Measurements from ENCODE around the gene MAPT.

MAPT gene

DNA sequence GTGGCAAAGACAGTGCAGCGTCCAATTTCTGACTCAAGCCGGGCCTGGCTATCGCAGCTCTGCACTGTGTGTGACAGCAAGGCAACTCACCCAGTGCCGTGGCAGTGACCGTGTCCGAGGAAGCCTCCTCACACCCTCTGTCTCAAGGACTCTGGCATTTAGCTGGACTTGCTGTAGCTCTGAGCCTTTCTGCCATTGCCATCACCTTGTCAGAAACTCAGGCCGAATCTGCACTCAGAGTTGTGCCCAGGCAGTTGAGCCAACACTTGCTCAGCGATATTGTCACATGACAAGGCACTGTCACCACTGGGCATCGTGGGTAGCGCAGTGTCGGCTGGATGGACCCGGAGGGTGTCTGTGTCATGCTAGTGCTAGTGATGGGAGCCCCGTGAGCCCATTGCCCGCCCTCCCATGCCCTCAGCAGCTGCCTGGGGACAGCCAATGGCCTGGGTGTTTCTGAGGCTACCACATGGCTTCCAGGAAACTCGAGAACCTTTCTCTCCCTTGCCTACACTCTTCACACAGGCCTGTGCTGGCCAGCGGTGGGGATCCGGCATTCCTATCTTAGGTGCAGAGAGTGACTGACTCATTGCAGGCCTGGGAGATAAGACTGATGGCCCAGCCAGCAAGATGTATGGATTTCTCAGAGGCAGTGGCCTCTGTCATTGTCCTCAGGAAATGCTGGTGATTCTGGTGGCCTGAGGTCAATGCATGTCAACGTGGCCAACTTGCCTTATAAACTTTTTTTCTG, 82.6 kb downstream of the MAPT start:
- Histone ChIP-seq H3F3A (ENCODE audit: insufficient read depth, low read length) (no peaks in the 10 kb centered on the region), H3K4me1 (ENCODE audit: low read length) (no peaks in the 10 kb centered on the region), H3K9me2 (replicated peaks; ENCODE audit: insufficient read depth, low read length) (no peaks in the 10 kb centered on the region), H4K20me1 (ENCODE audit: insufficient read depth, low read length) (no peaks in the 10 kb centered on the region), H3K79me2 (ENCODE audit: low read length) (no peaks in the 10 kb centered on the region), H3K9me3 (replicated peaks; ENCODE audit: insufficient read depth, low read length) (no peaks in the 10 kb centered on the region), H3K9ac (ENCODE audit: low read length) (no peak overlapping the region), H3K4me2 (ENCODE audit: low read depth, low read length) (no peak overlapping the region), H3K36me3 (replicated peaks; ENCODE audit: insufficient read depth, low read length) (no peaks in the 10 kb centered on the region), H3K27ac (ENCODE audit: low read length) (no peak overlapping the region), H3K27me3 (replicated peaks; ENCODE audit: insufficient read depth, low read length) (no peaks in the 10 kb centered on the region), H3K4me3 (ENCODE audit: low read length) (no peak overlapping the region), H2AFZ (ENCODE audit: low read length) (no peak overlapping the region)
- no peak for DNase-seq
- no peak for TF ChIP-seq EZH2 (optimal IDR thresholded peaks at IDR 0.05; ENCODE audit: low read depth, low read length)
- no peak for TF ChIP-seq EZH2phosphoT487 (IDR thresholded peaks at IDR 0.05; ENCODE audit: low read length)
- TF ChIP-seq, protein P1, sequence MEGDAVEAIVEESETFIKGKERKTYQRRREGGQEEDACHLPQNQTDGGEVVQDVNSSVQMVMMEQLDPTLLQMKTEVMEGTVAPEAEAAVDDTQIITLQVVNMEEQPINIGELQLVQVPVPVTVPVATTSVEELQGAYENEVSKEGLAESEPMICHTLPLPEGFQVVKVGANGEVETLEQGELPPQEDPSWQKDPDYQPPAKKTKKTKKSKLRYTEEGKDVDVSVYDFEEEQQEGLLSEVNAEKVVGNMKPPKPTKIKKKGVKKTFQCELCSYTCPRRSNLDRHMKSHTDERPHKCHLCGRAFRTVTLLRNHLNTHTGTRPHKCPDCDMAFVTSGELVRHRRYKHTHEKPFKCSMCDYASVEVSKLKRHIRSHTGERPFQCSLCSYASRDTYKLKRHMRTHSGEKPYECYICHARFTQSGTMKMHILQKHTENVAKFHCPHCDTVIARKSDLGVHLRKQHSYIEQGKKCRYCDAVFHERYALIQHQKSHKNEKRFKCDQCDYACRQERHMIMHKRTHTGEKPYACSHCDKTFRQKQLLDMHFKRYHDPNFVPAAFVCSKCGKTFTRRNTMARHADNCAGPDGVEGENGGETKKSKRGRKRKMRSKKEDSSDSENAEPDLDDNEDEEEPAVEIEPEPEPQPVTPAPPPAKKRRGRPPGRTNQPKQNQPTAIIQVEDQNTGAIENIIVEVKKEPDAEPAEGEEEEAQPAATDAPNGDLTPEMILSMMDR (IDR thresholded peaks at IDR 0.05; ENCODE audit: low read length), result no peak

DNA sequence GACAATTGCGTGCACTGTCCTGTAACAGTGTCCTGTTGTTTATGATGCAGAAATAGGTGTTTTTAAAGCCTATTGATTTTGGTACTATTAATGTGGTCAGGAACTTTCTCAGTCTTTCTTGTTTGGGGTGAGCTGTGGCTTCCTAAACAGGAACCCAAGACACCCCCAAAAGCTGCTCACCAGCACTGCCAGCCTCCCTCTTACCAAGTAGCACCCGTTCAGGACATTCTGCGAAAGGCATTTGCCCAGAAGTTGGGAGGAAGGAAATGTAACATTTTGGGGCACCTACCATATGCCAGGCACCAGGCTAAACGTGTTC, 83.1 kb downstream of the MAPT start:
- H4K20me1 ChIP-seq (ENCODE audit: insufficient read depth, low read length), result no peaks in the 10 kb centered on the region
- no peaks in the 10 kb centered on the region for H3K4me1 ChIP-seq (ENCODE audit: low read length)
- no peak overlapping the region for H3K4me2 ChIP-seq (ENCODE audit: low read depth, low read length)
- no peak overlapping the region for H2AFZ ChIP-seq (ENCODE audit: low read length)
- H3K9ac ChIP-seq (ENCODE audit: low read length), result no peak overlapping the region
- TF ChIP-seq EZH2phosphoT487 (IDR thresholded peaks at IDR 0.05; ENCODE audit: low read length) (no peak), EZH2 (optimal IDR thresholded peaks at IDR 0.05; ENCODE audit: low read depth, low read length) (no peak)
- TF ChIP-seq, protein P1 (IDR thresholded peaks at IDR 0.05; ENCODE audit: low read length), result no peak
- H3K27ac ChIP-seq (ENCODE audit: low read length), result no peak overlapping the region
- H3K27me3 ChIP-seq (replicated peaks; ENCODE audit: insufficient read depth, low read length), result no peaks in the 10 kb centered on the region
- no peaks in the 10 kb centered on the region for H3K36me3 ChIP-seq (replicated peaks; ENCODE audit: insufficient read depth, low read length)
- no peak overlapping the region for H3K4me3 ChIP-seq (ENCODE audit: low read length)
- DNase-seq, result no peak
- H3K9me3 ChIP-seq (replicated peaks; ENCODE audit: insufficient read depth, low read length), result no peaks in the 10 kb centered on the region
- H3K79me2 ChIP-seq (ENCODE audit: low read length), result no peaks in the 10 kb centered on the region
- no peaks in the 10 kb centered on the region for H3F3A ChIP-seq (ENCODE audit: insufficient read depth, low read length)
- H3K9me2 ChIP-seq (replicated peaks; ENCODE audit: insufficient read depth, low read length), result no peaks in the 10 kb centered on the region

DNA sequence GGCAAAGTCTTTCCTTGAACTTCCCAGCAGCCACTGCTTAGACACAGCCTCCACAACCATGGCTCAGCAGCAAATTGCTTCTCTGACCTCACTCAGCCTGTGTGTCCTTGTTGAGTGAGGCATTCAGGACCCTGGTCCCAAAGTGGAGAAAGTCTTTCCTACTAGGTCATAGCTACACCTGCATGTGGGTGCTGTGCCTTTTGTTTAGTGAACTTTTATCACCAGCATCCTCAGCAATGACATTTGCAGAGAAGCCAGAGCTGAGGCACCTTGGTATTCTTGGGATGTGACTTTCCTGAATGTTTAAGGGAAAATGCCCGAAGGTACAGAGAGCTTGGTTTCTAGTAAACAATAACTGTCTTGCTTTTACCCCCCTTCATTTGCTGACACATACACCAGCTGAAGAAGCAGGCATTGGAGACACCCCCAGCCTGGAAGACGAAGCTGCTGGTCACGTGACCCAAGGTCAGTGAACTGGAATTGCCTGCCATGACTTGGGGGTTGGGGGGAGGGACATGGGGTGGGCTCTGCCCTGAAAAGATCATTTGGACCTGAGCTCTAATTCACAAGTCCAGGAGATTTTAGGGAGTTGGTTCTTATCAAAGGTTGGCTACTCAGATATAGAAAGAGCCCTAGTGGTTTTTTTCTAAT, 83.7 kb downstream of the MAPT start:
- TF ChIP-seq EZH2phosphoT487 (IDR thresholded peaks at IDR 0.05; ENCODE audit: low read length) (no peak), EZH2 (optimal IDR thresholded peaks at IDR 0.05; ENCODE audit: low read depth, low read length) (no peak)
- TF ChIP-seq, protein P1 (IDR thresholded peaks at IDR 0.05; ENCODE audit: low read length), result no peak
- no peak overlapping the region for H3K4me3 ChIP-seq (ENCODE audit: low read length)
- no peaks in the 10 kb centered on the region for H3F3A ChIP-seq (ENCODE audit: insufficient read depth, low read length)
- no peak overlapping the region for H3K9ac ChIP-seq (ENCODE audit: low read length)
- H3K27me3 ChIP-seq (replicated peaks; ENCODE audit: insufficient read depth, low read length), result no peaks in the 10 kb centered on the region
- no peaks in the 10 kb centered on the region for H4K20me1 ChIP-seq (ENCODE audit: insufficient read depth, low read length)
- no peaks in the 10 kb centered on the region for H3K9me2 ChIP-seq (replicated peaks; ENCODE audit: insufficient read depth, low read length)
- H3K4me1 ChIP-seq (ENCODE audit: low read length), result no peaks in the 10 kb centered on the region
- no peaks in the 10 kb centered on the region for H3K79me2 ChIP-seq (ENCODE audit: low read length)
- no peaks in the 10 kb centered on the region for H3K36me3 ChIP-seq (replicated peaks; ENCODE audit: insufficient read depth, low read length)
- no peaks in the 10 kb centered on the region for H3K9me3 ChIP-seq (replicated peaks; ENCODE audit: insufficient read depth, low read length)
- H2AFZ ChIP-seq (ENCODE audit: low read length), result no peak overlapping the region
- H3K4me2 ChIP-seq (ENCODE audit: low read depth, low read length), result no peak overlapping the region
- no peak for DNase-seq
- no peak overlapping the region for H3K27ac ChIP-seq (ENCODE audit: low read length)
